K562 (cell line): Measurements from ENCODE around the gene UNKL. TPM values are rescaled to one million over a fixed set of nuclear protein-coding genes. Genes with fewer than 3 reads are reported as not detected.
A peak's percentile ranks its signal among the peaks of the same experiment; 100 is the strongest.

Experiments used
- ATAC-seq: fragments of 200-7000 bp; cut with Tn5 transposase; 3 replicates; pipeline ENCODE4 v1.9.1; 2020; ENCODE audit warnings: moderate library complexity
- BruUV-seq: library from RNA; stranded (reverse); fragments of 400-500 nt; replicated peaks from 2 replicates; lab custom pipeline; 2021; lab: Mats Ljungman, UMichigan
- CTCF ChIA-PET: fragments of 300-600 bp; formaldehyde crosslinking; extraction: SDS; loops from one replicate; lab custom pipeline; 2021; ENCODE audit warnings: low intra/inter-chr PET ratio; lab: Yijun Ruan, JAX
- POLR2A ChIA-PET: fragments of 300-600, 350-650 bp; sonication (Branson Sonifier 250); formaldehyde crosslinking; extraction: SDS; loops from one replicate; lab custom pipeline; 2021; ENCODE audit warnings: antibody characterized with exemption, inconsistent platforms; lab: Yijun Ruan, JAX
- DNase-seq, 4 experiments: peaks; one replicate each; pipeline versions ENCODE4 v3.0.0 to v3.0.0-alpha.2; 2011 to 2018; ENCODE audit warnings: low spot score in 3 of 4, mixed read lengths in 3 of 4; ENCODE audit errors: extremely low read depth in 1 of 4
- FAIRE-seq: peaks from 2 replicates; lab custom pipeline; 2011; peaks lifted over from hg19 to GRCh38; lab: Jason Lieb, UNC
- H2AFZ ChIP-seq: 2 replicates; pipeline ENCODE4 v1.6.0; 2011; ENCODE audit warnings: low read depth, low read length, control low read depth, inconsistent platforms
- H3K27ac ChIP-seq: fragments of 200-600 bp; 3 replicates; pipeline ENCODE4 v1.8.0; 2011; ENCODE audit warnings: low read depth, mild to moderate bottlenecking, control low read depth, inconsistent platforms, low read length, moderate library complexity, mixed read lengths; ENCODE audit errors: extremely low read depth
- H3K27me3 ChIP-seq, 2 experiments: fragments of 300-600 bp in 1 of 2; 2 replicates in 1 of 2; 3 replicates in 1 of 2; pipeline versions ENCODE4 v1.6.0 to v1.8.0; 2011; ENCODE audit warnings: inconsistent platforms in 2 of 2, low read length in 2 of 2, mild to moderate bottlenecking in 1 of 2, mixed read lengths in 1 of 2, moderate library complexity in 1 of 2; ENCODE audit not compliant: control insufficient read depth in 2 of 2, insufficient read depth in 2 of 2
- H3K36me3 ChIP-seq: fragments of 300-600 bp; 3 replicates; pipeline ENCODE4 v1.8.0; 2011; ENCODE audit warnings: mild to moderate bottlenecking, low read length, inconsistent platforms; ENCODE audit not compliant: control insufficient read depth, insufficient read depth
- H3K4me1 ChIP-seq, 2 experiments: fragments of 200-600 bp in 1 of 2; replicated peaks in 1 of 2; 2 replicates in 1 of 2; 3 replicates in 1 of 2; pipeline versions ENCODE4 v1.5.1 to v1.8.0; 2011; ENCODE audit warnings: inconsistent platforms in 2 of 2, low read length in 2 of 2, mild to moderate bottlenecking in 1 of 2, mixed read lengths in 1 of 2, moderate library complexity in 1 of 2; ENCODE audit not compliant: control insufficient read depth in 2 of 2, insufficient read depth in 2 of 2
- H3K4me2 ChIP-seq: 2 replicates; pipeline ENCODE4 v1.6.1; 2011; ENCODE audit warnings: low read length, control low read depth, inconsistent platforms, mixed read lengths; ENCODE audit not compliant: insufficient read depth
- H3K4me3 ChIP-seq: fragments of 200-600 bp; sonication (generic), shearing (Covaris generic); 2 replicates; pipeline ENCODE4 v1.5.1; 2016; ENCODE audit warnings: control low read depth, inconsistent platforms
- H3K79me2 ChIP-seq: fragments of 200-600 bp; 3 replicates; pipeline ENCODE4 v1.8.0; 2011; ENCODE audit warnings: low read length, inconsistent platforms; ENCODE audit not compliant: control insufficient read depth, insufficient read depth
- H3K9ac ChIP-seq, 2 experiments: 2 replicates each; pipeline versions ENCODE4 v1.6.0 to v1.6.1; 2011; ENCODE audit warnings: low read depth in 2 of 2, low read length in 2 of 2, control low read depth in 1 of 2, inconsistent platforms in 1 of 2, mild to moderate bottlenecking in 1 of 2, mixed read lengths in 1 of 2; ENCODE audit not compliant: insufficient read depth in 1 of 2
- H3K9me1 ChIP-seq: one replicate; pipeline ENCODE4 v1.6.0; 2011; ENCODE audit warnings: inconsistent platforms, mild to moderate bottlenecking, low read length, moderate library complexity; ENCODE audit not compliant: control insufficient read depth, insufficient read depth
- H3K9me3 ChIP-seq: replicated peaks from 2 replicates; pipeline ENCODE4 v1.5.1; 2011; ENCODE audit warnings: low read depth, low read length, inconsistent platforms; ENCODE audit not compliant: control insufficient read depth, insufficient read depth
- H4K20me1 ChIP-seq: replicated peaks from 2 replicates; pipeline ENCODE4 v1.6.1; 2011; ENCODE audit warnings: low read length, inconsistent platforms, mixed read lengths; ENCODE audit not compliant: control insufficient read depth, insufficient read depth
- ARID4B ChIP-seq: sonication (generic); formaldehyde crosslinking; IDR thresholded peaks from 2 replicates; pipeline ENCODE4 v1.8.0; 2022; ENCODE audit warnings: mild to moderate bottlenecking, missing genetic modification reagents
- BCLAF1 ChIP-seq, 2 experiments: fragments of 450-650 bp in 1 of 2; IDR thresholded peaks; 2 replicates each; pipeline ENCODE4 v1.6.1; 2011 to 2017; ENCODE audit warnings: low read depth in 2 of 2, antibody characterized with exemption in 1 of 2, borderline replicate concordance in 1 of 2, low read length in 1 of 2, mild to moderate bottlenecking in 1 of 2, mixed read lengths in 1 of 2; ENCODE audit not compliant: control insufficient read depth in 1 of 2
- FOXP4 ChIP-seq: sonication (generic); formaldehyde crosslinking; IDR thresholded peaks from 2 replicates; pipeline ENCODE4 v1.8.0; 2022; ENCODE audit warnings: mild to moderate bottlenecking, missing genetic modification reagents, borderline replicate concordance
- HNRNPLL ChIP-seq: fragments of 200-400 bp; formaldehyde crosslinking; IDR thresholded peaks from 2 replicates; pipeline ENCODE4 v1.6.1; 2017; ENCODE audit warnings: low read length, low read depth, mild to moderate bottlenecking; ENCODE audit not compliant: poor library complexity, severe bottlenecking
- POLR2G ChIP-seq: fragments of 200-400 bp; formaldehyde crosslinking; IDR thresholded peaks from 2 replicates; pipeline ENCODE4 v1.6.1; 2017; ENCODE audit warnings: low read depth, mild to moderate bottlenecking, antibody characterized with exemption, low read length, moderate library complexity
- ZNF146 ChIP-seq: IDR thresholded peaks from one replicate; pipeline ENCODE4 v1.6.1; 2018; ENCODE audit warnings: missing compliant biosample characterization; ENCODE audit not compliant: unreplicated experiment
- WGBS: fragments of 100-300 bp; shearing (Covaris generic); methylation state at CpG from one replicate; pipeline ENCODE4 v1.1.6; 2016; ENCODE audit warnings: low coverage, mixed read lengths; ENCODE audit not compliant: insufficient coverage; ENCODE audit errors: missing lambda C conversion rate; 5-methylcytosine and 5-hydroxymethylcytosine counted together
- in situ Hi-C: fragments of 300-500 bp; cut with MboI; formaldehyde crosslinking; loops from 4 replicates; pipeline ENCODE4 v1.15.0; 2018; ENCODE audit warnings: inconsistent platforms, mixed read lengths
- intact Hi-C: fragments of 100-400 bp; cut with micrococcal nuclease; formaldehyde crosslinking; loops from 2 replicates; pipeline ENCODE4 v1.14.2; 2022
- polyA plus RNA-seq, 8 experiments: library from polyadenylated mRNA; depleted of rRNA in 4 of 8; stranded (reverse) in 5 of 8; unstranded in 3 of 8; fragments of >200 nt; fragmentation: Nextera tagmentation in 2 of 8; fragmentation: Illumina TruSeq in 1 of 8; extraction: Ambion mirVana in 2 of 8; extraction: Trizol in 1 of 8; gene quantifications; 2 replicates each; pipeline versions ENCODE4 v1.2.1 to v1.2.3, GENCODE V29; 2011 to 2014; ENCODE audit warnings: inconsistent platforms in 1 of 8, missing spikeins in 1 of 8
- total RNA-seq, 7 experiments: library from RNA; depleted of rRNA in 6 of 7; stranded (reverse); fragments of >200 nt in 6 of 7; fragmentation: Illumina TruSeq in 2 of 7; extraction: Trizol in 2 of 7; gene quantifications; 2 replicates each; pipeline versions ENCODE4 v1.2.1 to v1.2.3, GENCODE V29; 2011 to 2021; ENCODE audit warnings: low replicate concordance in 1 of 7

The UNKL gene
- total and polyA plus RNA-seq, 9 of the 15 experiments (the other 6 are each of a cell fraction or from before 2014, with no cell fraction given) = 0.37 to 30.2 (median 5.1) TPM

- DNase-seq = no peak
- no peaks in the 10 kb centered on the region for H3K9me3 ChIP-seq
- TF ChIP-seq ARID4B (no peak), FOXP4 (CRISPR knock-in tag) (no peak), POLR2G (0 out of 2 replicates have a peak, but pooled peaks have one; percentile 17), HNRNPLL (no peak), BCLAF1 (IDR thresholded peaks at IDR 0.05; ENCODE audit: borderline replicate concordance in 1 of 2, control insufficient read depth in 1 of 2, low read depth in 2 of 2, low read length in 1 of 2) (no peak), ZNF146 (CRISPR knock-in tag) (no peak)
- TF ChIP-seq, all 486 proteins: peak for 1
- WGBS = 90% methylated on average over 15 of the region's 21 CpGs
- H3K79me2 ChIP-seq = peaks cover 17% of the 10 kb centered on the region
- CTCF ChIA-PET = no interaction called here
- no peaks in the 10 kb centered on the region for H4K20me1 ChIP-seq
- no peak overlapping the region for H2AFZ ChIP-seq
- ATAC-seq (no peak), FAIRE-seq (no peak)
- intact Hi-C loops = no loop called here
- H3K27ac ChIP-seq = no peak overlapping the region
- no peak overlapping the region for H3K9ac ChIP-seq
- no peak overlapping the region for H3K4me3 ChIP-seq
- POLR2A ChIA-PET = no interaction called here
- in situ Hi-C loops = no loop called here
- no peak overlapping the region for H3K4me2 ChIP-seq
- no TSS peak for BruUV-seq
- no peaks in the 10 kb centered on the region for H3K27me3 ChIP-seq
- H3K9me1 ChIP-seq = no peaks in the 10 kb centered on the region
- H3K4me1 ChIP-seq = peaks cover 1 to 55% of the 10 kb centered on the region in 2 experiments; a peak in 3 of 5 replicates
- peaks cover 24% of the 10 kb centered on the region; the same call in 2 of the 3 replicates for H3K36me3 ChIP-seq
These were observed 42.1 kb downstream of the UNKL start for GRCh38 chr16:1372292-1372950.
